Neural cell (in vitro differentiated cells): Measurements from ENCODE around the gene USP15. TPM values are rescaled to one million over a fixed set of nuclear protein-coding genes. Genes with fewer than 3 reads are reported as not detected.

Experiments
- H2AFZ ChIP-seq: fragments of 200-600, 300-800 bp; sonication (generic), shearing (Covaris generic); 2 replicates; pipeline ENCODE4 v1.6.0; 2014; ENCODE audit warnings: low read depth, mild to moderate bottlenecking, antibody characterized with exemption, low read length, moderate library complexity
- H3F3A ChIP-seq: fragments of 200-600 bp; shearing (Covaris generic); 2 replicates; pipeline ENCODE4 v1.6.1; 2016; ENCODE audit warnings: mild to moderate bottlenecking, moderate library complexity, mixed read lengths, antibody characterized with exemption, low read length; ENCODE audit not compliant: insufficient read depth, poor library complexity, severe bottlenecking
- H3K27ac ChIP-seq: fragments of 200-600, 300-800 bp; sonication (generic), shearing (Covaris generic); 2 replicates; pipeline ENCODE4 v1.5.1; 2014; ENCODE audit warnings: mild to moderate bottlenecking, low read length, moderate library complexity
- H3K27me3 ChIP-seq: fragments of 300-800, 200-600 bp; sonication (generic), shearing (Covaris generic); 2 replicates; pipeline ENCODE4 v1.6.0; 2014; ENCODE audit warnings: mild to moderate bottlenecking, low read depth, low read length, moderate library complexity; ENCODE audit not compliant: insufficient read depth
- H3K36me3 ChIP-seq: fragments of 300-800, 200-600 bp; sonication (generic), shearing (Covaris generic); 2 replicates; pipeline ENCODE4 v1.5.1; 2014; ENCODE audit warnings: mild to moderate bottlenecking, antibody characterized with exemption, low read length, moderate library complexity; ENCODE audit not compliant: insufficient read depth
- H3K4me2 ChIP-seq: fragments of 300-800, 200-600 bp; sonication (generic), shearing (Covaris generic); 2 replicates; pipeline ENCODE4 v1.6.0; 2014; ENCODE audit warnings: mild to moderate bottlenecking, low read length
- H3K4me3 ChIP-seq: fragments of 300-800, 200-600 bp; sonication (generic), shearing (Covaris generic); 2 replicates; pipeline ENCODE4 v1.5.1; 2014; ENCODE audit warnings: mild to moderate bottlenecking, low read length, moderate library complexity
- H3K79me2 ChIP-seq: fragments of 200-600 bp; shearing (Covaris generic); replicated peaks from 2 replicates; pipeline ENCODE4 v1.6.0; 2014; ENCODE audit warnings: mild to moderate bottlenecking, low read length, moderate library complexity; ENCODE audit not compliant: insufficient read depth
- H3K9ac ChIP-seq: fragments of 300-800, 200-600 bp; sonication (generic), shearing (Covaris generic); 2 replicates; pipeline ENCODE4 v1.6.1; 2016; ENCODE audit warnings: mild to moderate bottlenecking, low read length, mixed read lengths
- H3K9me2 ChIP-seq: fragments of 200-600 bp; shearing (Covaris generic); 2 replicates; pipeline ENCODE4 v1.6.1; 2016; ENCODE audit warnings: mild to moderate bottlenecking, low read length, mixed read lengths; ENCODE audit not compliant: insufficient read depth
- H3K9me3 ChIP-seq: fragments of 200-600, 300-800 bp; sonication (generic), shearing (Covaris generic); 2 replicates; pipeline ENCODE4 v1.6.1; 2016; ENCODE audit warnings: mild to moderate bottlenecking, mixed run types, low read length, moderate library complexity, mixed read lengths
- H4K20me1 ChIP-seq: fragments of 200-600 bp; shearing (Covaris generic); 2 replicates; pipeline ENCODE4 v1.6.1; 2016; ENCODE audit warnings: mild to moderate bottlenecking, mixed run types; ENCODE audit not compliant: insufficient read depth
- EP300 ChIP-seq: fragments of 450-650 bp; conservative IDR thresholded peaks from 2 replicates; pipeline ENCODE4 v1.6.1; 2014; ENCODE audit warnings: antibody characterized with exemption, mild to moderate bottlenecking, moderate library complexity; ENCODE audit not compliant: poor library complexity, severe bottlenecking
- EZH2 ChIP-seq: fragments of 200-600, 300-800 bp; shearing (Covaris generic), sonication (generic); IDR thresholded peaks from 2 replicates; pipeline ENCODE4 v1.6.1; 2014; ENCODE audit warnings: antibody characterized with exemption, low read length, borderline replicate concordance, mild to moderate bottlenecking; ENCODE audit not compliant: insufficient read depth, poor library complexity, severe bottlenecking
- MXI1 ChIP-seq: fragments of 450-650 bp; conservative IDR thresholded peaks from 2 replicates; pipeline ENCODE4 v1.6.1; 2014; ENCODE audit warnings: antibody characterized with exemption, mild to moderate bottlenecking; ENCODE audit not compliant: poor library complexity, severe bottlenecking
- POLR2AphosphoS5 ChIP-seq: IDR thresholded peaks from 2 replicates; pipeline ENCODE4 v1.6.1; 2012
- RAD21 ChIP-seq: fragments of 450-650 bp; conservative IDR thresholded peaks from 2 replicates; pipeline ENCODE4 v1.6.1; 2014; ENCODE audit warnings: antibody characterized with exemption, mild to moderate bottlenecking, moderate library complexity
- SMC3 ChIP-seq: fragments of 450-650 bp; conservative IDR thresholded peaks from 2 replicates; pipeline ENCODE4 v1.6.1; 2014; ENCODE audit warnings: antibody characterized with exemption, mild to moderate bottlenecking, moderate library complexity; ENCODE audit not compliant: poor library complexity
- TAF1 ChIP-seq: IDR thresholded peaks from 2 replicates; pipeline ENCODE4 v1.6.1; 2012; ENCODE audit warnings: low read depth
- polyA plus RNA-seq: library from polyadenylated mRNA; depleted of rRNA; stranded (reverse); fragments of >200 nt; gene quantifications from 2 replicates; pipeline ENCODE4 v1.2.3, GENCODE V29; 2014
- TF ChIP-seq, protein P1 (sequence below): IDR thresholded peaks from 2 replicates; pipeline ENCODE4 v1.6.1; 2012; ENCODE audit warnings: borderline replicate concordance
- TF ChIP-seq, protein P2 (sequence below): fragments of 450-650 bp; IDR thresholded peaks from 2 replicates; pipeline ENCODE4 v1.5.1; 2014; ENCODE audit warnings: antibody characterized with exemption, mild to moderate bottlenecking, moderate library complexity; ENCODE audit not compliant: poor library complexity, severe bottlenecking

USP15 gene
- polyA plus RNA-seq, 1 donor from 2014 or later = 113 TPM

DNA sequence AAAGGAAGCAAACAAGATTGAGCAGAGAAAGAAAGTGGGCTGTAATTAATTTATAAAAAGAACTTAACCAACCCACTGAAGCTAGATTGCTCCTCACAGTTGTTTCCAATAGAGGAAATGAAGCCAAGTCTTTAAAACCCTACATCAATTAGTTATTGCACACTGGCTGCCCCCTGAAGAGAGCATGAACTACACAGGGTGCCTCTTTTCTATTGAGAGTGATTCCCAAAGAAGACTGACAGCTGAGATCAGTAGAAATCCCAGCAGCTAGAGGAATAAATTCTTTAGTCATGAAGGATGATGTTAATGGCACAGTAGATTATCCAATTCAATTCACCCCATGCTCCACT is 8.6 kb upstream of the USP15 start:
- Histone ChIP-seq H2AFZ (no peak overlapping the region), H3K9me3 (no peaks in the 10 kb centered on the region), H3K4me3 (no peak overlapping the region), H3K79me2 (no peaks in the 10 kb centered on the region), H3K9ac (no peak overlapping the region), H3K36me3 (no peaks in the 10 kb centered on the region), H3K9me2 (no peaks in the 10 kb centered on the region), H3K27ac (no peak overlapping the region), H3K4me2 (no peak overlapping the region), H3F3A (no peaks in the 10 kb centered on the region), H4K20me1 (no peaks in the 10 kb centered on the region), H3K27me3 (no peaks in the 10 kb centered on the region)
- TF ChIP-seq MXI1 = no peak
- TF ChIP-seq EZH2 = no peak
- TF ChIP-seq POLR2AphosphoS5 = no peak
- no peak for TF ChIP-seq SMC3
- TF ChIP-seq, protein P1, sequence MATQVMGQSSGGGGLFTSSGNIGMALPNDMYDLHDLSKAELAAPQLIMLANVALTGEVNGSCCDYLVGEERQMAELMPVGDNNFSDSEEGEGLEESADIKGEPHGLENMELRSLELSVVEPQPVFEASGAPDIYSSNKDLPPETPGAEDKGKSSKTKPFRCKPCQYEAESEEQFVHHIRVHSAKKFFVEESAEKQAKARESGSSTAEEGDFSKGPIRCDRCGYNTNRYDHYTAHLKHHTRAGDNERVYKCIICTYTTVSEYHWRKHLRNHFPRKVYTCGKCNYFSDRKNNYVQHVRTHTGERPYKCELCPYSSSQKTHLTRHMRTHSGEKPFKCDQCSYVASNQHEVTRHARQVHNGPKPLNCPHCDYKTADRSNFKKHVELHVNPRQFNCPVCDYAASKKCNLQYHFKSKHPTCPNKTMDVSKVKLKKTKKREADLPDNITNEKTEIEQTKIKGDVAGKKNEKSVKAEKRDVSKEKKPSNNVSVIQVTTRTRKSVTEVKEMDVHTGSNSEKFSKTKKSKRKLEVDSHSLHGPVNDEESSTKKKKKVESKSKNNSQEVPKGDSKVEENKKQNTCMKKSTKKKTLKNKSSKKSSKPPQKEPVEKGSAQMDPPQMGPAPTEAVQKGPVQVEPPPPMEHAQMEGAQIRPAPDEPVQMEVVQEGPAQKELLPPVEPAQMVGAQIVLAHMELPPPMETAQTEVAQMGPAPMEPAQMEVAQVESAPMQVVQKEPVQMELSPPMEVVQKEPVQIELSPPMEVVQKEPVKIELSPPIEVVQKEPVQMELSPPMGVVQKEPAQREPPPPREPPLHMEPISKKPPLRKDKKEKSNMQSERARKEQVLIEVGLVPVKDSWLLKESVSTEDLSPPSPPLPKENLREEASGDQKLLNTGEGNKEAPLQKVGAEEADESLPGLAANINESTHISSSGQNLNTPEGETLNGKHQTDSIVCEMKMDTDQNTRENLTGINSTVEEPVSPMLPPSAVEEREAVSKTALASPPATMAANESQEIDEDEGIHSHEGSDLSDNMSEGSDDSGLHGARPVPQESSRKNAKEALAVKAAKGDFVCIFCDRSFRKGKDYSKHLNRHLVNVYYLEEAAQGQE = no peak
- no peak for TF ChIP-seq RAD21
- TF ChIP-seq, protein P2, sequence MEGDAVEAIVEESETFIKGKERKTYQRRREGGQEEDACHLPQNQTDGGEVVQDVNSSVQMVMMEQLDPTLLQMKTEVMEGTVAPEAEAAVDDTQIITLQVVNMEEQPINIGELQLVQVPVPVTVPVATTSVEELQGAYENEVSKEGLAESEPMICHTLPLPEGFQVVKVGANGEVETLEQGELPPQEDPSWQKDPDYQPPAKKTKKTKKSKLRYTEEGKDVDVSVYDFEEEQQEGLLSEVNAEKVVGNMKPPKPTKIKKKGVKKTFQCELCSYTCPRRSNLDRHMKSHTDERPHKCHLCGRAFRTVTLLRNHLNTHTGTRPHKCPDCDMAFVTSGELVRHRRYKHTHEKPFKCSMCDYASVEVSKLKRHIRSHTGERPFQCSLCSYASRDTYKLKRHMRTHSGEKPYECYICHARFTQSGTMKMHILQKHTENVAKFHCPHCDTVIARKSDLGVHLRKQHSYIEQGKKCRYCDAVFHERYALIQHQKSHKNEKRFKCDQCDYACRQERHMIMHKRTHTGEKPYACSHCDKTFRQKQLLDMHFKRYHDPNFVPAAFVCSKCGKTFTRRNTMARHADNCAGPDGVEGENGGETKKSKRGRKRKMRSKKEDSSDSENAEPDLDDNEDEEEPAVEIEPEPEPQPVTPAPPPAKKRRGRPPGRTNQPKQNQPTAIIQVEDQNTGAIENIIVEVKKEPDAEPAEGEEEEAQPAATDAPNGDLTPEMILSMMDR = no peak
- no peak for TF ChIP-seq EP300
- no peak for TF ChIP-seq TAF1

DNA sequence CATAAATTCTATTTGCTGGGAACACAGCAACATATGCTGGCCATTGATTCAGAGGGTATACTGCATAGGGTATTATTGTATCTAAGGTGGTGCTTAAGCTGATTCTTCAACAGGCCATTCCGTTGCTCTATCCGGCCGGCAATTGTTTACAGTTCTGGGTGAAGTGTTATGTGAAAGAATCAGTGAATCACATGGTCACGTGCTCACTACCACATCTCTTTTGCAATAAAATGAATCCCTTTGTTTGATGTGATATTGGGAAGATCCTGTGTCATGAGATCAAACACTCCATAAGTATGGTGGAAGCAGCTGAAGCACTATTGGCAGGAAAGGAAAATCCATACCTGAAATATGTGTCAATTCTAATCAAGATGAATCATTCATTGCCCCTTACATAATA is 7.6 kb upstream of the USP15 start:
- no peak for TF ChIP-seq SMC3
- TF ChIP-seq EZH2 = no peak
- TF ChIP-seq, protein P2 = no peak
- TF ChIP-seq MXI1 = no peak
- no peak for TF ChIP-seq POLR2AphosphoS5
- no peak for TF ChIP-seq RAD21
- TF ChIP-seq, protein P1 = no peak
- no peak for TF ChIP-seq EP300
- TF ChIP-seq TAF1 = no peak
- Histone ChIP-seq H3K9ac (no peak overlapping the region), H3K27me3 (no peaks in the 10 kb centered on the region), H3K9me3 (no peaks in the 10 kb centered on the region), H3F3A (no peaks in the 10 kb centered on the region), H3K36me3 (no peaks in the 10 kb centered on the region), H3K27ac (no peak overlapping the region), H2AFZ (no peak overlapping the region), H4K20me1 (no peaks in the 10 kb centered on the region), H3K9me2 (no peaks in the 10 kb centered on the region), H3K79me2 (no peaks in the 10 kb centered on the region), H3K4me3 (no peak overlapping the region), H3K4me2 (no peak overlapping the region)
